Measurements from ENCODE around the gene ANO2. TPM values are rescaled to one million over a fixed set of nuclear protein-coding genes. Genes with fewer than 3 reads are reported as not detected.

ANO2 gene
- total RNA-seq, 1 experiment from 2014 or later: not detected

DNA sequence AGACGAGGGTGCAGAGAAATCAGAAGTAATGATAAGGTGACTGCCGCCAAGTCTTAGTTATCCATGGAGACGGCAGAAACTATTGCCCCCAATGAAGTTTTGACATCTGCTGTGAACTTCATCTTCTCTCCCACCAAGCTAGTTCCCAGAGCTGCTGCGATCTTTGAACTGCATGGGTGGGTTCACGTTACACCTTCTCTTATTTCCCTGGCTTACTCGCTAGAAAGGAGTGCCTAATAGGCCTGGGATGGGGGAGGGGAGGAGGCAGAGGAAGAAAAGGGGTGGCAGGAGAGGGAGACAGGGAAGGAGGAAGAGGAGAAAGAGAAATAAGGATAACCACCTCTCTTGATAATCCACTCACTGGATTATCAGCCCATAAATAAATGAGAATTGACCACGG, 356.0 kb downstream of the ANO2 start:
- DNase-seq (ENCODE audit: extremely low read depth, low read depth): no peak

DNA sequence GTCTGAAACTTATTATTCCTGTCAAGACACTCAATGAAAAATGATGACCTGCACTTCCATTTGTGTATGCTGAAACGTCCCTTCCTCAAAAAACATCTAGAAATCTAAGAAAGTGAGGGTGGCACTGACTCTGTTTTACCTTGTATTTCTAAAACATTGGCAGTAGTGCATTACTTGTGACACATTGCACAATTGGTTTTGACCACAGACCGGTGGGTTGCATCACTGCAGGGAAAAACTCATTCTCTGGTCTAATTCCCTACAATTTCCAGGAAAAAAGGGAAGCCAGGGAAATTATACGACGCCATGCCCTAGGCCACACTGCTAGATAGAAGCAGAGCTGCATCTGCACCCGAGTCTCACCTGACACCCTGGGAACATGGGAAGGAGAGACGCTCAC, 356.5 kb downstream of the ANO2 start:
- DNase-seq (ENCODE audit: extremely low read depth, low read depth): no peak

DNA sequence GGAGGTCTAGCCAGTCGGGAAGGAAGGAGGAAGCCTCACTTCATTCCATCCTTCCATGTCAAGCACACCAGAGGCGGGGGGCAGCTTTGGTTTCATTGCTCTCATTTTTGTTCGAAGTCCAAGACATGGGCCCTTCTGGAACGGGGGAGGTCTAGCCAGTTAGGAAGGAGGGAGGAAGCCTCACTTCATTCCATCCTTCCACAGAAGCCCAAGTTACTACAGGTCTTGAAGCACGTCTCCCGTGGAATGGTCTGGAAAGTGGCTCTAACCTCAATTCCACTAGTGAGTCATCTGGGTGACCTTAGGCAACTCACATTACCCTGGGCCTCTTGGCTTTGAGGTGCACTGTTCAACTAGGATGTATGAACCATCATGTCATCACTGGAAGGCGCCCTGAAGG, 356.9 kb downstream of the ANO2 start:
- DNase-seq (ENCODE audit: extremely low read depth, low read depth): no peak

DNA sequence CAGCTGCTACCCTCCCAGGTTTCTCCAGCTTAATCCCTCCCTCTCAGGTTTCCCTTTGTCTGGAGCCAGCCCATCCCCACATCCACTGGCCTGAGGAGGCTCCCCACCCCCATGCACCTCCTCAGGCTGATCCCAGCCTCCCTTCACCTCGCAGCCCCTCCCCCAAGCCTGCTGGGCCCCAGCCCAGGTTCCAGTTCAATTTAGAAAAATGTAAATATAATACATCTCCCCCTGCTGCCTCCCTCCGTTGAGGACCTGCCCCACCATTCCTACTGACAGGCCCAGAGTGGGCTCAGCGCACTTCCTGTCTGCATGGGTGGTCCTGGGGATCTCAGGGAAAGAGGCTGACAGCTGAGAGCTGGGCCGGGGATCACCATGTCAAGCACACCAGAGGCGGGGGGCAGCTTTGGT, 357.3 kb downstream of the ANO2 start:
- no peak for DNase-seq (ENCODE audit: extremely low read depth, low read depth)

DNA sequence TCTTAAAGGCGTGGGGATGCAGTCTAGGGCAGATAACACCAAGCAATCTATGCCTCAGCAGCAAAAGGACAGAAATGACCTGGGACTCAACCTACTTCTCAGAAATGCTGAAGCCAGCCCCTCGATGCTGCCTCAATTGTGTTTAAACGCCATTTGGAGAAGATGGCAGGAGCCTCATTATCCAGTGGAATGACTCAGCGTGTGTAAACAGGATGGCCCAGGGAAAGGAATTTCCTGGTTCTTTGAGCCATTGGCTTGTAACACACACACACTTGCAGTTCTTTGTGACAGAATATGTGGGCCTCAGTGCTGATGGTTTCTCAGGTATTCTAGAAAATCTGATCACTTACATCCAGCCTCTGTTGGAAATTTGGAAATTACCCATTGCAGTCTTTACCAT, 358.9 kb downstream of the ANO2 start:
- DNase-seq (ENCODE audit: extremely low read depth, low read depth): no peak

DNA sequence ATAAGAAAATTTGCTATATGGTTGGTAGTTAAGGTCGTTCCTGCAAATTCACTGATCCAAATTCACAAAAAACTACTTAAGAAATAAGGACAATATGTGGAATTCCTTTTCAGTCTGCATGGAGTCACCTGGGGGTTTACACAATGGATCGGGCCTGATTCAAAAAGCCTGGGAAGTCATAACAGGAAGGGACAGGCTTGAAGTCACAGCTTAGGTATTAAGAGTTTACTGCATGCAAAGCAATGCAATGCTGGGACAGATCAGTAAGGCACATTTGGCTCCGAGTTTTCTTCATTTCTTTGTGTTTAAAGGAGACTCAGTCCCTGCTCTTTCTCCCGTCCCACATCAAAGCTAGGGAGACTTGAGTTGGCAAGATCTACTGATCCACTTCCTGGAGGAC, 359.9 kb downstream of the ANO2 start:
- no peak for DNase-seq (ENCODE audit: extremely low read depth, low read depth)

DNA sequence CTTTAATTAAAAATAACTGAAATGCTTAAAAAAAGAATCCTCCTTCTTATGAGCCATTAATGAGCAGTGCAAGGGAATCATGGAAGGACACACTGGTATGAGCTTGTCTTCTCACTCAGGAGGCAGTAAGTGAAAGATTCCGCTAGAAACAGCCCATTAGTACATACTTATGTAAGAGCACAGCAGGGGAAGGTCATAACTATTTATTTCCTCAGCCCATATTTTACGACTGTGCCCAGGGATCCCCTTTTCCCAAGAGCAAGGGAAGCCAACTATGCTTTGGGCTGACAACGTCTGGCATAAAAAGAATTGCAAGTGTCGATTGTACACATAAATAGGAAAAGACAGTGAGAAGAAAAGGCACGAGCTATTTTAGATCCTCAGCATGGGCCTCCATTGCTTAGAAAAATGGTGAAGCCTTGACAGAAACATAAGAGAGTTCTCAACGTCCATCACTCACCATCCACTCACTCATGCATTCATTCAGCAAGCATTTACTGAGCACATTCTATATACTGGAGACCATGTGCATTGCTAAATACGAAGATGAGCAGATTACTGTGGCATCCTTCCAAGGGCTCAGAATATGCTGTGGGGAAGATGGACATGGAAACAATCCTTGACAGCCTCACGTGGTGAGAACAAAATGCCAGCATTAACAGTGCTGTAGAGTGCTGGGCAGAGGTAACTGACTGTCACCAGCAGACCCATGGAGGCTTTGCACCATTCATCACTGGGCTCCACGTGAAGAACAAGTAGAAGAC, 360.5 kb downstream of the ANO2 start:
- no peak for DNase-seq (ENCODE audit: extremely low read depth, low read depth)

DNA sequence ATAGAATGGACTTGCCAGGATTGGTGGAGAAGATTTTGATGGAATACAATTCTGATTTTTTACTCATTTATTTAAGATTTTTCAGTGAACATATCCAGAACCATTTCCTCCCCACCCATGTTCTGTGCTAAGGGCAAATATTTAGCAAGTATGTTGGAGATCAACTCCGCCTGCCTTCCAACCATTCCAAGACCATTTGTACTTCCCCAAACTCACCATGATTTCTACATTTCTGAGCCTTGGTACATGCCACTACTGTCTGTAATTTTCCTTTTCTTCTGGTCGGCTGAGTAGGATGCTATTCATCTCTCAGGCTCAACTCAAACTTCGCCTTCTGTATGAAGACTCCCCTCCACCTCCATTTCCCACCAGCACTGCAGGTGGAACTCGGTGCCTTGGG, 362.5 kb downstream of the ANO2 start:
- no peak for DNase-seq (ENCODE audit: extremely low read depth, low read depth)

DNA sequence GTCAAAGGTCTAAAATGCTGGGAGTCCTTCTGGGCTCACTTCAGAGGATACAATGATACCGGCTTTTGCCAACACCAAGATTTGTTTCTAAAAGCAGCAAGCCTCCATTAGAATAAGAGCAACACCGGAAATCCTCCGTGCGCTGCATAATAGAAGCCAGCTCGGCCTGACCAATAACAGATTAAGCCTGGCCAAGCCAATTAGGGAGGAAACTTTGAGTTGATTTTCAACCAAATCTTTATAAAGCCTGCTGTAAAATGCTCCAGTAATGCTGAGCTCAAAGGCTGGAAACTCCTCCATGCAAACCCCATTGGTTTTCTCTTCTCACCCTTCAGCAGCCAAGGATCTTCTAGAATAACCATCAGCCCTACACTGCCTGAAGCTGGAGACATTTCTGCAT, 363.0 kb downstream of the ANO2 start:
- DNase-seq (ENCODE audit: extremely low read depth, low read depth): no peak

DNA sequence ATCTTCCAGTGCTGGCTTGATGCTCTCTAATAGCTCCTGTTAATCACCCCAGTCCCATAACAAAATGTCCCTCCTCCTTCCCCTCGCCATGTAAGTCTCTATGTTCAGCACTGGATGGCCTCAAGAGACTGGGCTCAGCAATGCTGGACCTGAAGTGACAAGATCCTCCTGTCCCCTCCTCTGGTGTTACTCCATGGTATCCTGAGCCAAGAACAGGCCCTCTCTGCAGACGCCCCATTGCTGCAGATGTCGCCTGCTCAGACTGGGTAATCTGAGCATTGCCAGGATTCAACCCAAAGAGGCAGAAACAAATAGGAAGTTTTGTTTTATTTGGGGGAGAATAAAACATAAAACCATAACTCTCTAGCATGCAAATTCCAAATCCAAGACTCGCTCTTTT, 363.4 kb downstream of the ANO2 start:
- DNase-seq (ENCODE audit: extremely low read depth, low read depth): no peak

DNA sequence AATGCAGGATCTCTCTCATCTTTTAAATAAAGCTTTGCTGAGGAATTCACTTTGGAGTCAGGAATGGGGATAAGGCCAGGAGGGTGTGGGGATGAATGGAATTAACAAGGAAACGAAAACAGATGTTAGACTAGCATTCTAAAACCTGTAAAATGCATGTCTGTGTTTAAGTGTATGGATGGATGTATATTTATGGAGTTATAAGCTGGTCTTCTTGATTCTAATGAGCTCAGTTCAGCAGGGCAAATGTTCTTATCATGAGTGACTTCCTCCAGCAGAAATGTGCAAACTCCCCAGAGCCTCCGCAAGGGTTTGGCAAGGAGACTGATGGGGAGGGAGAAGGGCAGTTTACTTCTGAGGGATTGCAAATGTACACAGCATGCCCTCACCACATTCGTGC, 364.0 kb downstream of the ANO2 start:
- no peak for DNase-seq (ENCODE audit: extremely low read depth, low read depth)

DNA sequence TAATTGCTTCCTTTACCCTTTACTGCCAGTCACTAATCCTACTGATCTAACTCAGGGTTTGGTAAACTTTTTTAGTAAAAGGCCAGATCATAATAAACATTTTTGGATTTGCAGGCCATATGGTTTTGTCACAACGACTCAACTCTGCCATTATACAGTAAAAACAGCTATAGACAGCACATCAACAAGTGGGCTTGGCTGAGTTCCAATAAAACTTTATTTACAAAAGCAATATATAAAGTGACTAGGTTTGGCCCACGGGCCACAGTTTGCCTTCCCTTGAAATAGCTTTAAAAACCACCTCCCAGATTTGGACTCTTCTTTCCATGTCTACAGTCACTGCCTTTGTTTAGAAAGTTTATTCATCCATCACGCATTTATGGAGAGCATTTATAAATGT, 366.3 kb downstream of the ANO2 start:
- no peak for DNase-seq (ENCODE audit: extremely low read depth, low read depth)

DNA sequence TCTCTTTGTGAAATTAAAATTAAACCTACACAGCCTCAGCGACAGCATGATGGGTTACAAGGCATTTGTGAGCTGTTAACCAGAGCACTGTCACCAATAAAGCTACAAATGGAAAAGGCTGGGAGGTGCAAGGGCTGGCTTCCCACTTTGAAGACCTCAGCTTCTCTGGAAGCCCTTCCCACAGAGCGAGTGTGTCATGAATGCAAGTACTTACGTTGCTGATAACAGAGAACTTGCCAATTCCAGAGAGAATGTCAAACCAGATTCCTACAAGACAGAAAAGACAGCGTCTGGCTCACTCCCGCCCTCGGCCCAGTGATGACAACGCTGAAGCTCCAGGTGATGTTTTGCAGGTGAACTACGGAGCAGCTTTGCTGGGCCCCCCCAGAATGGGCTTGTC, 367.3 kb downstream of the ANO2 start:
- no peak for DNase-seq (ENCODE audit: extremely low read depth, low read depth)

DNA sequence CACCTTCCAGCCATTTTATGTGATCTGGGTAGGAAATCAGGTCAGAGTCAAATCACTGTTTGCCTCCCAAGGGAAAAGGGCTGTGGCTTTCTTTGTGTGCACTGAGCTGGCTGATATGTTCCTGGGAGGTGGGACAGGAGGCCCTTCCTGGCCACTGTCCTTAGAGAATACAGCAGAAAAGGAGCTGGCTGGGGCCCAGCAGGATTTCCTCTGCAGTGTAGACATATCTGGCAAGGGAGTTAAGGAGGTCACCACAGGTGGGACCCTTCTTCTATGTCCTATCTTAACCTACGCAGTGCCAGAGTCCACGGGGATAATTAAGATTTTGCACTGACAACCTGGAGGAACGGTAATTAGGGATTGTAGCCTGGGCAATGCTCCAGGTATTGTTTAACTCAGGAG, 367.8 kb downstream of the ANO2 start:
- DNase-seq (ENCODE audit: extremely low read depth, low read depth): no peak

DNA sequence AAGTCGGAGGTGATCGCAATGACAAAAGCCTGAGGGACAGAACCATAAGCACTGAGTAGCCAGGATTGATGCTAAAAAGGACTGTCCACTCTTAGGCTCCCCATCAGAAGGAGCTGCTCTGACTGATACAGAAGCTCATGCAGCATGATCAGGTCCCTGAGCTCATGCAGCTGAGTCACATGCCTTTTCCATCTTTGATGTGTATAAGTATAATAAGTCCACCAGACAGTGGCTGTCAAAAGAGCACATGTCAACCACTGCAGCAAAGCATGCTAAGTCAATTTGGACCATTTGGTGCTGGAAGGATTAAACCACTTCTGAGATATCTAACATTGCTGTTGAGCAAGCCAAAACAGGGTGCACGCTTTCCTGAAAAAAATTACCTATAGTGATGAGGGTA, 369.1 kb downstream of the ANO2 start:
- no peak for DNase-seq (ENCODE audit: extremely low read depth, low read depth)

DNA sequence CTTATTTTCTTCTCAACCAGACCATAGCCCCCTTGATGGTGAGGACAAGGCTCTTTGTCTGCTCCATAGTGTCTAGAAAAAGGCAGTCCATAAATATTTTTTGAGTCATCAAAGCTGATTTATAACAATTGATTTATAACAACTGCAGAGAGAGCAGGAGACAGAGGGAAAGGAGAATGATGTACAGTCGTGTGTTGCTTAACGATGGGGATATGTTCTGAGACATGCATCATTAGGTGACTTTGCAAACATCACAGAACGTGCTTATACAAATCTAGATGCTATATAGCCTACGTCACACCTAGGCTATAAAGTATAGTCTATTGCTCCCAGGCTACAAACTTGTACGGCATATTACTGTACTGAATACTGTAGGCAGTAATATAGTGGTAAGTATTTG, 369.8 kb downstream of the ANO2 start:
- no peak for DNase-seq (ENCODE audit: extremely low read depth, low read depth)

DNA sequence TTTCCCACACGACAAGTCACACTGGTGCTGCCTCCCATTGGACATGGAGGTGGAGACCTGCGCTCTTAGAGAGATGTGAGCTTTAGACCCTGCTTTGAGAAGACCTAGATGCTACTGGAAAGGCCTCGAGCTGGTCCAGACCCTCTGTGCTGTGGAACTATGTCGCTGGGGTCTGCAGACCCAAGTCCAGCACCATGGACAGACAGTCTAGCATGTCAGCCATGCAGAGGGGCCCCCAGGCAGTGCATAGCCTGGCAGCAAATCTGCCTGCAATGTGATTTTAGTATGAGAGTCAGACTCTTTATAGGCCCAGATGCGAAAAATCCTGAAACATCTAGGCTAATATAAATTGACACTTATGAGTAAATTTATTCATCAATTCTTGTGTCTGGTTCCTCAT, 371.7 kb downstream of the ANO2 start:
- no peak for DNase-seq (ENCODE audit: extremely low read depth, low read depth)

DNA sequence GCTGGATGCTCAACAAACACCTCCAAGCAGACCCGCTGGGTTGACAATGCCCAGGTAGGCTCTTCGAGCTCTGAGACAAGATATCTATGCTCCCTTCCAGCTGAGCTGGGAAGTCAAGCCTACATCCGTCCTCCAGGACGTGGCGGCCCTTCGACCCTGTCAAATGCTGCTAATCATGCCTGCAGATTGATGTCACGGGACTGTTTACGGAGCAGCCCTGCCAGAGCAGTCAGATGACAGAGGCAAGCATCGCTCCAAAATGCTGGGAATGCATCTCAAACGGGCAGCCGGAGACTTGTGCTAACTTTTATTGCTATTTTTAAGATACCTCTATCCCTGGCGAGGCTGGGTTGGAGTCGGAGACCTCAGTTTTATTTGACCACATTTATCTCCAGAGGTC, 373.9 kb downstream of the ANO2 start:
- no peak for DNase-seq (ENCODE audit: extremely low read depth, low read depth)

DNA sequence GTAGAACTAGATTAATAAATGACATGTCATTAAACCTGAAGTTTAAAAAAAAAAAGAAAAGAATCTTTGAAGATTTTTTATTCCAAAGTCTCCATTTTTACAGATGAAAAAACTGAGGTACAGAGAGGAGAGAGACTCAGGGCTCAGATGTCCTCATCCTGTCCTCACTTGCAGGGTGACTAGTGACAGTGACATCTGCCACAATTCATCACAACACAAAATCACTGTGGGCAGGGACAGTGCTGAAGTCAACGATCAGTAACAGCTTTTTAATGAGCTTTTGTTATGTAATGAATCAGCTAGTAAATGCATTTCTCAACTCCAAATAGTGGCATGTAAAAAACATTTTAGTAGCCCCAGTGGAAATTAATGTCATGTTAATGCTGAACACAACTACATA, 374.6 kb downstream of the ANO2 start:
- DNase-seq (ENCODE audit: extremely low read depth, low read depth): no peak

DNA sequence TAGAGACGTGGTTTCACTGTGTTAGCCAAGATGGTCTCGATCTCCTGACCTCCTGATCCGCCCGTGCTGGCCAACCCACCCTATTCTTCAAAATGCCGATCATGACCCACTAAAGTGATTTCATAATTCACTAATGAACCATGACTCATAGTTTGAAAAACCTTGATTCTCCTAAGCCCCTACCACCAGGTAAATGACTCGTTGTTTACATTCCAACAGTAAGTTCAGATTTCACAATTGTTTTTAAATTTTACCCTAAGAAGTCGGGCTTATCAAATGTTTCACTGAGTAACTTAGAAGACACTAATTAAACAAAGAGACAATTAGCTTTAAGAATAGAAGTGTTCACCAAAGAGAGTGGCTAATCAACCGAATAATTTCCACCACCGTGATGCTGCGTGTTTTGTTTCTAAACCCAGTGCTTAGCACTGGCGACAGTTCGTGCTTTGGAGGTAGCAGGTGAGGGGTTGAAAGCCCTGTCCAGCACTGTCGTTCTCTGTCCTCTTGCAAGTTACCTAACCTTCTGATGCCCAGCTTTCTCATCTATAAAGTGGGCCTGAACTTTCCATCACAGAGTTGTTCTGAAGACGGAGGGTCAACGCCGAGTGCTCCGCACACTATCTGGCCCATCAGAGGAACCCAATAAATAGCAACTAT, 376.6 kb downstream of the ANO2 start:
- DNase-seq (ENCODE audit: extremely low read depth, low read depth): no peak

DNA sequence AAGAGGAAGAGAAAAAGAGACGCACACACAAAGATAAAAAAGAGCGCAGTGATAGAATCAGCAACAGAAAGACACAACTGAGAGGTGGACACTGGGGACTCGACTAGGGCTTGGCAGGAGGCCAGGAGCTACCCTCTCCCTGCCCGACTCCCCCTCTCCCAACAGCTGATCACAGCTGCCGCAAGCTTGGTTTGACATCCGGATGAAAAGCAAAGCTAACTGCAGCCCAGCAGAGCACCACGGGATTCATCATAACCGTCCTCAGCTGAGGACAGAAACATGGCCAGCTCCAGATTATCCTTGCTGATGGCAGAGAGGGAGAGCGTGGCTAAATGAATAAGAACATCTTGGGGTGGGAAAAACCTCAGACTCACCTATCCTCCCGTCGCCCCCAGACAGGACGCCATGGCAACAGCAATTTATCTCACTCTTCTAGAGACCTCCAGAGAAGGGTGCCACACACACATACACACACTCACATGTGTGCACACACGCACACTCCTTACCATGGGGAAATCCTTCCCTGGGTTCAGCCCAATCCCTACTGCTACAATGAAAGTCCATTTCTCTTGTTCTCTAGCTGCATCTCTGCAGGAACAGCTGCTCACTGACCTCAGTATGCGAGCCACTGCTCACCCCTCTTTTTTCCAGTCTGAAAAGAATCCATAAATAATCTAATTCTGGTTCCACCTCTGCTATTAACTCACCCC, 377.9 kb downstream of the ANO2 start:
- no peak for DNase-seq (ENCODE audit: extremely low read depth, low read depth)

Data from NCI-H460 (cell line).